A549 treated with GW870086 at 1 μM for 4 hours (cell line): ENCODE results near the gene CMTM3. TPM values are rescaled to one million over a fixed set of nuclear protein-coding genes. Genes with fewer than 3 reads are reported as not detected.

Experiments used
- total RNA-seq: library from RNA; stranded (reverse); fragments of 200-300 nt; extraction: Qiagen RNA extraction; gene quantifications from 5 replicates; pipeline ENCODE4 v1.2.3, GENCODE V29; 2022; ENCODE audit warnings: low read depth

Gene CMTM3, protein sequence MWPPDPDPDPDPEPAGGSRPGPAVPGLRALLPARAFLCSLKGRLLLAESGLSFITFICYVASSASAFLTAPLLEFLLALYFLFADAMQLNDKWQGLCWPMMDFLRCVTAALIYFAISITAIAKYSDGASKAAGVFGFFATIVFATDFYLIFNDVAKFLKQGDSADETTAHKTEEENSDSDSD
- total RNA-seq = 95.2 to 106 TPM (median 102 TPM) in 5 replicates

GRCh38 chr16:66604376-66605176 is at the start of gene CMTM3:
TSS of gene CMTM3 (plus strand) at chr16:66604704. CDS start at chr16:66604806, 102 bp downstream.

GRCh38 chr16:66566051-66566901 is 38.2 kb upstream of the CMTM3 start, which contains the start of gene CMTM1:
TSS of gene CMTM1 (plus strand) at chr16:66566439. CDS start at chr16:66566514, 75 bp downstream.

GRCh38 chr16:66578651-66579531 is 25.6 kb upstream of the CMTM3 start, which contains the start of gene CMTM2:
TSS of gene CMTM2 (plus strand) at chr16:66579463. CDS start at chr16:66579608, 145 bp downstream.

Other genes with a start within 250 kb of the CMTM3 start
- 0.12 to 0.23 TPM (median 0.18 TPM) in 5 replicates for gene CDH5, start 238.0 kb upstream of the CMTM3 start, total RNA-seq
- gene BEAN1, start 177.4 kb upstream of the CMTM3 start, total RNA-seq = 3.8 to 7.1 TPM (median 5.0 TPM) in 5 replicates
- gene TK2, start 54.6 kb upstream of the CMTM3 start, total RNA-seq = 17.5 to 22.4 TPM (median 19.9 TPM) in 5 replicates
- 62.4 to 70.5 TPM (median 66.4 TPM) in 5 replicates for gene CKLF, start 52.1 kb upstream of the CMTM3 start, total RNA-seq
- 0.88 to 1.5 TPM (median 1.3 TPM) in 5 replicates for gene CMTM1, start 38.3 kb upstream of the CMTM3 start, total RNA-seq
- not detected in 5 replicates for gene CMTM2, start 25.2 kb upstream of the CMTM3 start, total RNA-seq
- 21.4 to 37.1 TPM (median 32.7 TPM) in 5 replicates for gene CMTM4, start 92.0 kb downstream of the CMTM3 start, total RNA-seq
- 36.7 to 58.9 TPM (median 55.7 TPM) in 5 replicates for gene DYNC1LI2, start 146.9 kb downstream of the CMTM3 start, total RNA-seq
- gene TERB1, start 196.9 kb downstream of the CMTM3 start, total RNA-seq = not detected in 5 replicates
- 55.9 to 74.8 TPM (median 66.5 TPM) in 5 replicates for gene NAE1, start 226.3 kb downstream of the CMTM3 start, total RNA-seq
- gene CA7, start 239.7 kb downstream of the CMTM3 start, total RNA-seq = not detected in 5 replicates